ENCODE results near the gene TTC6. TPM values are rescaled to one million over a fixed set of nuclear protein-coding genes. Genes with fewer than 3 reads are reported as not detected.

TTC6 gene
- total and polyA plus RNA-seq, 4 donors, result not detected

GRCh38 chr14:37599507-37600368 lies 4.3 kb downstream of the TTC6 start:
- Histone ChIP-seq H3K9me3 (ENCODE audit: control insufficient read depth, low read length) (peaks cover 2% of the 10 kb centered on the region), H3K27ac (ENCODE audit: low read depth in 1 of 2, low read length in 2 of 2) (no peak overlapping the region), H3K4me3 (ENCODE audit: low read length in 2 of 2) (no peak overlapping the region), H3K27me3 (ENCODE audit: control insufficient read depth in 1 of 2, insufficient read depth in 2 of 2, low read length in 1 of 2) (peaks cover 0 to 8% of the 10 kb centered on the region in 2 donors), H3K4me1 (ENCODE audit: control insufficient read depth in 1 of 2, insufficient read depth in 2 of 2, low read length in 2 of 2) (no peaks in the 10 kb centered on the region), H3K36me3 (ENCODE audit: control insufficient read depth in 1 of 2, insufficient read depth in 2 of 2, low read length in 1 of 2) (no peaks in the 10 kb centered on the region)
- DNase-seq, result no peak
- intact Hi-C loops (cut with DNase I), result loop anchor here (10.0 kb wide), 2 partner anchors 355 to 935 kb away; partner anchors contain the start of gene PAX9 (in 1 of the 2)
- 4 to 5% methylated on average over 56 to 57 of the region's 57 CpGs for WGBS, 2 donors
- no peak for ATAC-seq (ENCODE audit: low FRiP score)

- H3K9me3 ChIP-seq (ENCODE audit: control insufficient read depth, low read length), result peaks cover 2% of the 10 kb centered on the region
- H3K27me3 ChIP-seq (ENCODE audit: control insufficient read depth in 1 of 2, insufficient read depth in 2 of 2, low read length in 1 of 2), result peaks cover 0 to 8% of the 10 kb centered on the region in 2 donors
- intact Hi-C loops (cut with DNase I), result loop anchor here in 1 of 2 donors (10.0 kb wide), 1 partner anchor 356 kb away; no protein-coding TSS in a partner anchor
- H3K4me3 ChIP-seq (ENCODE audit: low read length in 2 of 2), result no peak overlapping the region
- H3K36me3 ChIP-seq (ENCODE audit: control insufficient read depth in 1 of 2, insufficient read depth in 2 of 2, low read length in 1 of 2), result no peaks in the 10 kb centered on the region
- no peak overlapping the region for H3K27ac ChIP-seq (ENCODE audit: low read depth in 1 of 2, low read length in 2 of 2)
- DNase-seq, result no peak
- no peaks in the 10 kb centered on the region for H3K4me1 ChIP-seq (ENCODE audit: control insufficient read depth in 1 of 2, insufficient read depth in 2 of 2, low read length in 2 of 2)
- 34 to 36% methylated on average over 4 of the region's 4 CpGs for WGBS, 2 donors
- ATAC-seq (ENCODE audit: low FRiP score), result no peak
Observed at GRCh38 chr14:37600880-37601741, 5.7 kb downstream of the TTC6 start.

- Histone ChIP-seq H3K27ac (ENCODE audit: low read depth in 1 of 2, low read length in 2 of 2) (no peak overlapping the region), H3K4me3 (ENCODE audit: low read length in 2 of 2) (no peak overlapping the region), H3K4me1 (ENCODE audit: control insufficient read depth in 1 of 2, insufficient read depth in 2 of 2, low read length in 2 of 2) (no peaks in the 10 kb centered on the region), H3K36me3 (ENCODE audit: control insufficient read depth in 1 of 2, insufficient read depth in 2 of 2, low read length in 1 of 2) (no peaks in the 10 kb centered on the region), H3K9me3 (ENCODE audit: control insufficient read depth, low read length) (peaks cover 2% of the 10 kb centered on the region), H3K27me3 (ENCODE audit: control insufficient read depth in 1 of 2, insufficient read depth in 2 of 2, low read length in 1 of 2) (peaks cover 0 to 8% of the 10 kb centered on the region in 2 donors)
- intact Hi-C loops (cut with DNase I), result loop anchor here in 1 of 2 donors (10.0 kb wide), 1 partner anchor 357 kb away; no protein-coding TSS in a partner anchor
- no peak for ATAC-seq (ENCODE audit: low FRiP score)
- 6 to 8% methylated on average over 22 of the region's 22 CpGs for WGBS, 2 donors
- no peak for DNase-seq
Observed at GRCh38 chr14:37601865-37602264, 6.4 kb downstream of the TTC6 start.

- no peak overlapping the region for H3K27ac ChIP-seq (ENCODE audit: low read depth in 1 of 2, low read length in 2 of 2)
Observed at GRCh38 chr14:37602605-37603453, 7.4 kb downstream of the TTC6 start.

DNA sequence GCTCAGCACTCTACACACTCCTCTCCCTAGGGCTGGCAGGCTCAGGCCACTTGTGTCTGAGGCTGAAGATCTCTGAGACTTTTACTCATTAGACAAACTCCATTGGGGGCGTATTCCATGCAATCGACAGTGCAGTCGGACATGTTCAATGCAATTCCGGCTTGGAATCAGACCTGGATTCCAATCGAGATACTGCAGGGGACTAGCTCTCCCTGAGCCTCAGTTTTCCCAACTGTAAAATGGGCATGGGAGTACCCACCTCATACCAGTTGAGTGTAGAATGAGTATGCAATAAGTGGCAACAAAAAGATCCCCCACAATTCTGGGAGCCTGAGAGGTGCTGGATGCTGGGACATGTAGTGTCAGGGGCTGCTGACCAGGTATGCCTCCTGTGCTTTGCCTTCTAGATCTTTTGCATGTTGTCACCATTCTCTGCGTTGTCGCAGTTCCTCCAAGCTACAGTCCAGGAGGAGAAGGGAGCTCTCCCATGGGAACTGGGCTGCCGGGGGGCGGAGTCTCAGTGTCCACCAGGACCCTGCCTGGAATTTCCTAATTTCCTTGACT lies 8.3 kb downstream of the TTC6 start:
- Histone ChIP-seq H3K4me3 (ENCODE audit: low read length in 2 of 2) (no peak overlapping the region), H3K9me3 (ENCODE audit: control insufficient read depth, low read length) (peaks cover 2% of the 10 kb centered on the region), H3K27ac (ENCODE audit: low read depth in 1 of 2, low read length in 2 of 2) (no peak overlapping the region), H3K27me3 (ENCODE audit: control insufficient read depth in 1 of 2, insufficient read depth in 2 of 2, low read length in 1 of 2) (peaks cover 0 to 7% of the 10 kb centered on the region in 2 donors), H3K4me1 (ENCODE audit: control insufficient read depth in 1 of 2, insufficient read depth in 2 of 2, low read length in 2 of 2) (no peaks in the 10 kb centered on the region), H3K36me3 (ENCODE audit: control insufficient read depth in 1 of 2, insufficient read depth in 2 of 2, low read length in 1 of 2) (no peaks in the 10 kb centered on the region)
- DNase-seq, result no peak
- 65 to 71% methylated on average over 9 of the region's 9 CpGs for WGBS, 2 donors
- intact Hi-C loops (cut with DNase I), result loop anchor here in 1 of 2 donors (10.0 kb wide), 1 partner anchor 359 kb away; no protein-coding TSS in a partner anchor
- ATAC-seq (ENCODE audit: low FRiP score), result no peak

More at GRCh38 chr14:37602605-37603453, 7.4 kb downstream of the TTC6 start:
- Histone ChIP-seq H3K9me3 (ENCODE audit: control insufficient read depth, low read length) (peaks cover 2% of the 10 kb centered on the region), H3K4me1 (ENCODE audit: control insufficient read depth in 1 of 2, insufficient read depth in 2 of 2, low read length in 2 of 2) (no peaks in the 10 kb centered on the region), H3K36me3 (ENCODE audit: control insufficient read depth in 1 of 2, insufficient read depth in 2 of 2, low read length in 1 of 2) (no peaks in the 10 kb centered on the region), H3K4me3 (ENCODE audit: low read length in 2 of 2) (no peak overlapping the region), H3K27me3 (ENCODE audit: control insufficient read depth in 1 of 2, insufficient read depth in 2 of 2, low read length in 1 of 2) (peaks cover 0 to 8% of the 10 kb centered on the region in 2 donors)
- intact Hi-C loops (cut with DNase I), result loop anchor here in 1 of 2 donors (10.0 kb wide), 1 partner anchor 358 kb away; no protein-coding TSS in a partner anchor
- DNase-seq, result no peak
- WGBS, 2 donors, result 13 to 17% methylated on average over 24 of the region's 24 CpGs
- no peak for ATAC-seq (ENCODE audit: low FRiP score)

GRCh38 chr14:37606678-37607077 lies 11.2 kb downstream of the TTC6 start:
- H3K27ac ChIP-seq (ENCODE audit: low read depth in 1 of 2, low read length in 2 of 2), result no peak overlapping the region
- H3K36me3 ChIP-seq (ENCODE audit: control insufficient read depth in 1 of 2, insufficient read depth in 2 of 2, low read length in 1 of 2), result no peaks in the 10 kb centered on the region
- H3K27me3 ChIP-seq (ENCODE audit: control insufficient read depth in 1 of 2, insufficient read depth in 2 of 2, low read length in 1 of 2), result peaks cover 0 to 2% of the 10 kb centered on the region in 2 donors
- H3K9me3 ChIP-seq (ENCODE audit: control insufficient read depth, low read length), result peaks cover 2% of the 10 kb centered on the region
- DNase-seq (no peak), ATAC-seq (ENCODE audit: low FRiP score) (no peak)
- H3K4me1 ChIP-seq (ENCODE audit: control insufficient read depth in 1 of 2, insufficient read depth in 2 of 2, low read length in 2 of 2), result no peaks in the 10 kb centered on the region
- intact Hi-C loops (cut with DNase I), result loop anchor here in 1 of 2 donors (10.0 kb wide), 1 partner anchor 362 kb away; no protein-coding TSS in a partner anchor
- H3K4me3 ChIP-seq (ENCODE audit: low read length in 2 of 2), result no peak overlapping the region

GRCh38 chr14:37608649-37609048 lies 13.2 kb downstream of the TTC6 start:
- no peaks in the 10 kb centered on the region for H3K36me3 ChIP-seq (ENCODE audit: control insufficient read depth in 1 of 2, insufficient read depth in 2 of 2, low read length in 1 of 2)
- no peaks in the 10 kb centered on the region for H3K9me3 ChIP-seq (ENCODE audit: control insufficient read depth, low read length)
- WGBS, 2 donors, result 71 to 81% methylated on average over 3 of the region's 3 CpGs
- no peak for DNase-seq
- no peak overlapping the region for H3K27ac ChIP-seq (ENCODE audit: low read depth in 1 of 2, low read length in 2 of 2)
- no peaks in the 10 kb centered on the region for H3K4me1 ChIP-seq (ENCODE audit: control insufficient read depth in 1 of 2, insufficient read depth in 2 of 2, low read length in 2 of 2)
- H3K4me3 ChIP-seq (ENCODE audit: low read length in 2 of 2), result no peak overlapping the region
- ATAC-seq (ENCODE audit: low FRiP score), result no peak
- intact Hi-C loops (cut with DNase I), result loop anchor here in 1 of 2 donors (10.0 kb wide), 1 partner anchor 364 kb away; no protein-coding TSS in a partner anchor
- H3K27me3 ChIP-seq (ENCODE audit: control insufficient read depth in 1 of 2, insufficient read depth in 2 of 2, low read length in 1 of 2), result no peaks in the 10 kb centered on the region
